ENCODE measurements around the gene C13orf46. TPM values are rescaled to one million over a fixed set of nuclear protein-coding genes. Genes with fewer than 3 reads are reported as not detected.
A peak's percentile ranks its signal among the peaks of the same experiment; 100 is the strongest.

The C13orf46 gene
- total and polyA plus RNA-seq, 4 donors: 1.1 to 11.3 (median 6.4) TPM

- TF ChIP-seq CTCF (IDR thresholded peaks at IDR 0.05; ENCODE audit: control extremely low read depth, extremely low read depth): no peak
- WGBS, 2 donors: 81 to 89% methylated on average over 20 of the region's 20 CpGs
- no peaks in the 10 kb centered on the region for H3K27me3 ChIP-seq (ENCODE audit: control insufficient read depth in 3 of 3, insufficient read depth in 3 of 3, low read length in 2 of 3)
- peak; percentile 77 for ATAC-seq (ENCODE audit: insufficient read depth, low FRiP score)
- no peak overlapping the region for H3K9ac ChIP-seq (ENCODE audit: insufficient read depth in 1 of 2, low read length in 2 of 2)
- peaks cover 0 to 9% (median 6%) of the 10 kb centered on the region in 4 donors for H3K36me3 ChIP-seq (ENCODE audit: control insufficient read depth in 4 of 4, insufficient read depth in 4 of 4, low read length in 4 of 4)
- H3K9me3 ChIP-seq (ENCODE audit: control insufficient read depth in 4 of 4, insufficient read depth in 3 of 4, low read length in 3 of 4): peaks cover 0 to 5% (median under 1%) of the 10 kb centered on the region in 4 donors
- peaks cover 0 to 8% (median 5%) of the 10 kb centered on the region in 5 donors for H3K4me1 ChIP-seq (ENCODE audit: control insufficient read depth in 5 of 5, insufficient read depth in 5 of 5, low read length in 5 of 5)
- no peak overlapping the region for H3K4me3 ChIP-seq
- peak in 2 of 3 donors; percentile 10 to 47 for DNase-seq
- peak overlapping the region in 1 of 2 donors; percentile 84 for H3K27ac ChIP-seq (ENCODE audit: low read depth in 1 of 2, low read length in 1 of 2)
Measured at GRCh38 chr13:113969973-113970611, 3.8 kb downstream of the C13orf46 start.

GRCh38 chr13:113969311-113969972 is 4.4 kb downstream of the C13orf46 start:
- TF ChIP-seq CTCF (IDR thresholded peaks at IDR 0.05; ENCODE audit: control extremely low read depth, extremely low read depth): no peak
- 89 to 95% methylated on average over 25 of the region's 25 CpGs for WGBS, 2 donors
- H3K36me3 ChIP-seq (ENCODE audit: control insufficient read depth in 4 of 4, insufficient read depth in 4 of 4, low read length in 4 of 4): peaks cover 0 to 5% (median 4%) of the 10 kb centered on the region in 4 donors

GRCh38 chr13:113968463-113969310 is 5.2 kb downstream of the C13orf46 start:
- no peak overlapping the region for H3K9ac ChIP-seq (ENCODE audit: insufficient read depth in 1 of 2, low read length in 2 of 2)
- no peaks in the 10 kb centered on the region for H3K27me3 ChIP-seq (ENCODE audit: control insufficient read depth in 3 of 3, insufficient read depth in 3 of 3, low read length in 2 of 3)
- peaks cover 0 to 8% (median 5%) of the 10 kb centered on the region in 5 donors for H3K4me1 ChIP-seq (ENCODE audit: control insufficient read depth in 5 of 5, insufficient read depth in 5 of 5, low read length in 5 of 5)
- DNase-seq (no peak), ATAC-seq (ENCODE audit: insufficient read depth, low FRiP score) (no peak)
- H3K36me3 ChIP-seq (ENCODE audit: control insufficient read depth in 4 of 4, insufficient read depth in 4 of 4, low read length in 4 of 4): peaks cover 0 to 4% (median 3%) of the 10 kb centered on the region in 4 donors
- no peak for TF ChIP-seq CTCF (IDR thresholded peaks at IDR 0.05; ENCODE audit: control extremely low read depth, extremely low read depth)
- no peak overlapping the region for H3K4me3 ChIP-seq
- H3K27ac ChIP-seq (ENCODE audit: low read depth in 1 of 2, low read length in 1 of 2): no peak overlapping the region
- WGBS, 2 donors: 96 to 97% methylated on average over 17 of the region's 17 CpGs
- peaks cover 0 to 5% (median under 1%) of the 10 kb centered on the region in 4 donors for H3K9me3 ChIP-seq (ENCODE audit: control insufficient read depth in 4 of 4, insufficient read depth in 3 of 4, low read length in 3 of 4)

More at GRCh38 chr13:113969311-113969972, 4.4 kb downstream of the C13orf46 start:
- peaks cover 0 to 8% (median 5%) of the 10 kb centered on the region in 5 donors for H3K4me1 ChIP-seq (ENCODE audit: control insufficient read depth in 5 of 5, insufficient read depth in 5 of 5, low read length in 5 of 5)
- ATAC-seq (ENCODE audit: insufficient read depth, low FRiP score) (no peak), DNase-seq (no peak)
- H3K4me3 ChIP-seq: no peak overlapping the region
- peak overlapping the region in 1 of 2 donors; percentile 84 for H3K27ac ChIP-seq (ENCODE audit: low read depth in 1 of 2, low read length in 1 of 2)
- H3K9ac ChIP-seq (ENCODE audit: insufficient read depth in 1 of 2, low read length in 2 of 2): no peak overlapping the region
- H3K9me3 ChIP-seq (ENCODE audit: control insufficient read depth in 4 of 4, insufficient read depth in 3 of 4, low read length in 3 of 4): peaks cover 0 to 5% (median under 1%) of the 10 kb centered on the region in 4 donors
- no peaks in the 10 kb centered on the region for H3K27me3 ChIP-seq (ENCODE audit: control insufficient read depth in 3 of 3, insufficient read depth in 3 of 3, low read length in 2 of 3)

All from lung (tissue), 12 donors.